ENCODE results near the gene CST5.
"Not testable (repeated sequence)": the region's sequence is repeated elsewhere in the genome, so short reads cannot be mapped to it uniquely, and the experiment has no call there.

Gene CST5, protein sequence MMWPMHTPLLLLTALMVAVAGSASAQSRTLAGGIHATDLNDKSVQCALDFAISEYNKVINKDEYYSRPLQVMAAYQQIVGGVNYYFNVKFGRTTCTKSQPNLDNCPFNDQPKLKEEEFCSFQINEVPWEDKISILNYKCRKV

DNA sequence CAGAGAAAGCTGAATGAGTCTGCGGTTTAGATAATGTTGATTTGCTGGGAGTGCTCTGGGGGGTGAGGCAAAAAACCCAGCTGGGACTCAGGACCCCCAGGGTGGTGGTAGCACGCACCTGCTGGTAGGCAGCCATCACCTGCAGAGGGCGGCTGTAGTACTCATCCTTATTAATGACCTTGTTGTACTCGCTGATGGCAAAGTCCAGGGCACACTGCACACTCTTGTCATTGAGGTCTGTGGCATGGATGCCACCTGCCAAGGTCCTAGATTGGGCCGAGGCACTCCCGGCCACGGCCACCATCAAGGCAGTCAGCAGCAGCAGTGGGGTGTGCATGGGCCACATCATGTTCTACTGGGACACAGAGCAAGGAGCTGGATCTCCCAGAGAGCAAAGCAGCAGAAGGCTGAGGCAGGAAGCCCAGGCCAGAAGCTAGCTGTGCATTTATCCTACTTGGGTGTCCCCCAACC, at the start of gene CST5:
CST5 (minus strand) TSS at position 421 of the 471 bp plus-strand sequence; CDS start at position 349, 72 bp downstream.
- DNase-seq = no peak

DNA sequence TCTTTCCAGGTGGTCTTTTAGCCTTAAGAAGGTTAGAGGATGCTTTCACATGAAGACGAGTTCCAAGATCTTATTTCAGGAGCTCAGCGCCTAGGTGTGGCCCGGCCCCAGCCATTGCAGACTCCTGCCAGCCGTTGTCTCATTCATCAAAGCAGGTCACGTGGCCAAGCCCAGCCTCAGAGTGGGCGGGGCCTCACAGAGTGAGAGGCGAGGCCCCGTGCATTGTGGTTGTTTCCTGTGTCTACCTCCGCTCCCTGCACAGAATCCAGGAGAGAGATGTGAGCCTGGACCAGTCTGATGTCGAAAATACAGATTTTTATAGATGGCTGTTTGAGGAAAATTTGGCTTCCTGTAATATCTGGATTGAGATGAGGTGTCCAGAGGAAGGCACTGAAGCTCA, 49.2 kb upstream of the CST5 start:
- DNase-seq = peak; percentile 40

DNA sequence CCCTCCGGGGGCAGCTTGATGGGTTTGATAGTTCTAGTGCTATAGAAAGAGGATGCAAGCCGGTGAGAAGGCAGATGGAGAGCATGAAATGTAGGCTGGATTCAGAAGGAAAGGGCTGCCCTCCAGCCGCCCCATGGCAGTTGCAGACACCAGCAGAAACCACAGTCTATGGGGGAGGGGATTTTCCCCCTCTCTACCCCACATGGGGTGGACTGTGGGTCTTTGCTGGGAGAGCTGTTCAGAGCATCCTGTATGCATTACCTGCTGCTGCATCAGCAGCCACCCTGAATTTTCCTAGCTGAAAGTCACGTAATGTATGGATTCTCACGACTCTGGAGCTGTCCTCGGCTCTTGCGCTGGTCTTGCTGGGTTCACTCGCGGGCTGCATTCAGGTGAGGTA, 48.8 kb upstream of the CST5 start:
- no peak for DNase-seq

DNA sequence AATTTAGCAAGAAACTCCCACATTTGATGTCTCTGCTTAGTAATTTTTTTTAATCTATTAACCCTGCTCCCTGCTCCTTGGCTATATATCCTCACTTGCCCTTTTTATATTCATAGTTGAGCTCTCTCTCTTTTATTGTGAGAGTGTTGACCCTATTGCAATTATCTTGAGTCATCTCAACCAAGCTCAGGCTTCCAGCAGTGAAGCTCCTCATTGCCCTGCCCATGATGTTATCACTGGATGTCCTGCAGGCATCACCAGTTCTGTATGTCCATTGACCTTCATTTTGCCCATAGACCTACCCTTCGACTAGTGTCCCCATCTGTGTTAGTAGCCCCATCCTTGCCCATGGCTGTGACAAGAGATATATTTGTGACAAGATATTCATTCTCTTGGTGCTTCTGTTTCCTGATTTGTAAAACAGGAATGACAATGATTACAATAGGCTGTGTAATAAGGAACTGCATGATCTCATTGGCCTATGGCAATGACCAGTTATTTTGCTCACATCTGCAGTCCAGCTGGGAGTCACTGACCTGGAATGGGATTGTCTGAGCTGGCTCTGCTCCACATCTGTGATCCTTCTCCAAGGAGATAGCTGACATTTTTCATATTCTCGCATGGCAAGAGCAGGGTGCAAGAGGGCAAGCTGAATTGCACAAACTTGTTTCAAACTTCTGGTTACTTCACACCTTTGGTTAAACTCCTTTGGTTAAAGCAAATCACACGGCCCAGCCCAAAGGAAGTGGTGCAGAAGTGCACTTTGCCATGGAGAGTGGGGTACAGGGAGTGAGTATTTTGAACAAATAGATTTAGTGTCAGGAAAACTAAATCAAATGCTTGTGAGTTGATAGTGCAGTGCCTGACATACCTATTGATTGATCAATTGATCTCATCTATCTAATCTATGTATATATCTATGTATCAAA, 47.7 kb upstream of the CST5 start:
- DNase-seq = peak; percentile 5

DNA sequence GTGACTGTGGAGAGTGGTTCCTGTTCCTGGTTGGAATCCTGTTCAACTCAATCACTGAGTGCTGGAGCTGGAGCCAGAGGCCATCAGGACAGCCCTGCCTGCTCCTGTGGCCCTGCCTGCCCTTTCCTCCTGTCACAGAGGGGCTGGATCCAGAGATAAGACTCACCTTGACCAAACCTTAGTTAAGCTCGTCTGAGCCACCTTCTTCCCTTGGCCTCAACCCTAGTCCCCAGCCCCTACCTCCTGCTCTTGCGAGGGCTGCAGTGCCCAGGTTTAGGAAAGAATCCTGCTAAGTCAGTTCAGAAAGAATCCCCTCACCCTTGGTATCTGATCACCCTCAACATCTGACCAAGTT, 47.0 kb upstream of the CST5 start:
- no peak for DNase-seq

DNA sequence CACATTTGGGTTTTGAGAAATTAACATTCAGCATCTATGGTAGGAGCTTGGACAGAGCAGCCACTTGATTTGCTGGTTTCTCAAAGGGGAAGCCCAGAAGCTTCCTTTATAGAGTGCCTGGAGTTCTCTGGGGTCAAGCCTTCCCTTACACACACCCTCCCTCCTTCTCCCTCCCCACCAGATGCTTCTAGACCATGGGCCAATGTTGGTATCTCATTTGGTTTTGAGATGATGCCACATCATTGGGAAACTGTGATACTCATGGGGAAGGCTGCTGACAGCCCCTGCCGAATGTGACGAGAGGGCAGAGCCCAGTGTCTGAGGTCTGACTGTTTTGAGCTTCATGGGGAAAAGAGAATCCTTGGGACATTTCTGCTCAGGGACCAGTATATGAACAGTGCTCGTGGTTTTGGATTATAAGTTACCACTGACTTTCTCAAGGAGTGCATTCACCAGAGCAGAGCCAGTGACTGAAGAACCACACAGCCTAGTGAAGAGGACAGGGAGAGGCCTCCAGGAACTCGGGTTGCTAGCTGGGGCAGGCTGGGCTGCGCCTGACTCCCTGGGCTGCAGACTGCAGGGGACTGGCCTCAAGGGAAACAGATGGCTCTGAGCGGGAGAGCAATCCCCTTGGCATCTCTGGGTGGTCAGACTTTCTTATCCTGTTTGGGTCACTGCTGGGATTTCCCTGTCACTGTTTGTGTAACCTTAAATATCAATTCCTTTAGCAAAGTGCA, 46.4 kb upstream of the CST5 start:
- DNase-seq = no peak

DNA sequence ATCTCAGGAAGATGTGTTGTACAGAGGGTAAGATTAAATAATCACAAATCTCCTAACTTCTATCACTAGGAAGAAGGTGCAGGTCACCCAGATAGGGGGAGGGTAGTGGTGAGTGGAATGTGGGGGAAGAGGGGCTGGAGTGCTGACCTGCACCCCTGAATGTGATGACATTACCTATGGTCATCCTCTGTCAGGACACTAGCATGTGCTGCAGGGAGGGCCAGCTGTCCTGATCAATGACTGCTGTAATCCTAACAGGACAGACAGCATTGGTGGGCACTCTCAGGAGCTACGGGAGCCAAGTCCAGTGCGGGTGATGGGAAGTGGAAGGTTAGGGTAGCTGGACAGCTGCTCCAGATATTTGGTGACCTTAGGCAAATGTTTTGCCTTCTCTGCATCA, 45.2 kb upstream of the CST5 start:
- DNase-seq = no peak

DNA sequence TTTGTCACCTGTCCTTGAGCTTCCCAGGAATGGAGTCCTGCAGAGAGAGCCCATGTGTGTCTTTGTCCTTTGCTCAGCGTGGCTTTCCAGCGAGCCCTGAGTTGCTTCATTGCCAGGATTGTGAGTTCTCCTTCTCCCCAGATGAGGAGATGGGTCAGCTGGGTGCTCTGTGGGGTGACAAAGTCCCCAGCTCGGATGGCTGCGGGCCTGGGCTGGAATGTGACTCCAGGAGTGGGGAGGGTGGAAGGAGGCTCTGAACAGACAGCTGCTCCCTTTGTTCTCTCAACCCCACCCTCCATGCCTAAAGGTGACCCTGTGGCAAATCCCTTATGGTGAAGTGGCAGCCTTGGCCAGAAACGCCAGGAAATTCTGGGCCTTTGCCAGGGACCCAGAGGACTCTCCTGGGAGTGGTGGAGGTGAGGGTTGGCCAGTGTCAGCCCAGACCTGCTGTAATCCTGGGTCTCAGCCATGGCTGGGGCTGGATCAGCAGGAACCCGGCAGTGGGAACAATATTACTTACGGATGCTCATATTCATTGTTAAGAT, 44.4 kb upstream of the CST5 start:
- DNase-seq = no peak

DNA sequence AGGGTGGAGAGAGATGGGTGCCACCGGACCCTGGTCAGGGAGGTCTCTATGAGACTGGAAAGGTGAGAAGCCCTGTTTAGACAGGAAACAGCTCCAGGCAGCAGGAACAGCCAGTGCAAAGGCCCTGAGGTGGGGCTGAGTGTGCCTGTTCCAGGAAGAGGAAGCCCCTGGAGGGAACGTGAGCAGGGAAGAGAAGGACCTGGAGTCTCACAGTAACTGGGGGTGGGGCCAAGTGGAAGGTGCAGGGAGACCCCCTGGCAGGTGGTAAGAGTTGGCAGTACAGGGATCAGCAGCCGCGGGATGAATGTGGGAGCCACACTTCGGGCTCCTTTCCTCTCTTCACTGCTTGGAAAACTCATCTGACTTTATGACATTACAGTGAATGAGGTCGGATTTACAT, 43.8 kb upstream of the CST5 start:
- DNase-seq = no peak

DNA sequence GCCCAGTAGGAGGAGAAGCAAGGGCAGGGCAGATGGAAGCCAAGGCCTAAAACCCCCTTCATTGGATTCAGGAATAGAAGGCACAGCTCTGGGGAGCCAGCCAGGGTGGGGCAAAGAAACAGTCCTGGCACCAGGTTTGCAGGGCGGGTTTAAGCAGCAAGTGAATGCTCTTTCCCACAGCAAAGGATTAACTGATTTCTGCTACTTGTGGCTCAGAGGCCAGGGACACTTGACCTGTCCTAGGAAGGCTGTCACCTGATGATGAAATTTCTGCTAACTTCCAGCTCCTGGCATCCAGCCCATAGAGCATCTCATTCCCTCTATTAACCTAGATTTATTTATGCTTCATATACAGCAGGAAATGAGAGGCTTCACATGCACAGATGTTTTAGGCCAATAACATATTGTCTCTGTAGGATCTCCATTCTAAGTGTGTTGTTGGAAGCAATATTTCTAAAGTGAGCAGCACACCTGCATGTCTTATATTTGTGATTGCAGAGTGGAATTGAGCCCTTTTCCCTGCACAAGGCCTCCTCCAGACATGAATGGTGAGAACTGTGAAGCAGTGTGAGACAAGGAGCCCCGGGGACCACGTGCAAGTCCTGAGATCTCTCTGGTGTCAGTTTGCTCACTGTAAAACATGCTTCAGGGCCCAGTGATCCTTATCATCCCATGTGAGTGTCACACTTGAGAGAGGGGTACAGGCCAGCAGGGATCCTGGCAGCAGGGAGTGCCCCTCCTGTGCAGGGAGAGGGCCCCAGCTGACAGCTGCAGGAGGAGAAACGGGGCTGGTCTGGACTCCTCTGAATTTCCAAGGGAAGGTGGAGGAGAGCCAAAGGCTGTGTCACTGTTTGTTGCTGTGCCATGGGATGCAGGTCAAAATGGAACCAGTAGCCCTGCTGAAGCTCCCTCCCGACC, 41.1 kb upstream of the CST5 start:
- DNase-seq = no peak

DNA sequence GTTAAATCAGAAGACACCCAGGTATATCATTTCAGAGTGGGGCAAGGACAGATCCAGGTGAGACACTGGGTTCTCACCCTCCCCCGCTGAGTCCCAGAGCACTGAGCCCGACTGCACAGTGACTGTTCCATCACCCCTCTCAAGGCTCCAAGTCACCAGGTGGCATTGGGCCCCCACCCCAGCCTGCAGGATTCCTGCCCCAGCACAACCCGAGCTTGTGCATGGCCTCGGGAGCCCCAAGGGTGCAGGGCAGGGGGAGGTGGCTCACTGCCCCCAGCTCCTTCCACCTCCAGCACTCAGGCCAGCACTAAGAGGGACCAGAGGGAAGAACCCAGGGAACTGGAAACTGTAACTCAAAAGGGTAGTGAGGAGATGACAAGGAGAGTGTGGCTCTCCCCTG, 39.3 kb upstream of the CST5 start:
- DNase-seq = no peak

DNA sequence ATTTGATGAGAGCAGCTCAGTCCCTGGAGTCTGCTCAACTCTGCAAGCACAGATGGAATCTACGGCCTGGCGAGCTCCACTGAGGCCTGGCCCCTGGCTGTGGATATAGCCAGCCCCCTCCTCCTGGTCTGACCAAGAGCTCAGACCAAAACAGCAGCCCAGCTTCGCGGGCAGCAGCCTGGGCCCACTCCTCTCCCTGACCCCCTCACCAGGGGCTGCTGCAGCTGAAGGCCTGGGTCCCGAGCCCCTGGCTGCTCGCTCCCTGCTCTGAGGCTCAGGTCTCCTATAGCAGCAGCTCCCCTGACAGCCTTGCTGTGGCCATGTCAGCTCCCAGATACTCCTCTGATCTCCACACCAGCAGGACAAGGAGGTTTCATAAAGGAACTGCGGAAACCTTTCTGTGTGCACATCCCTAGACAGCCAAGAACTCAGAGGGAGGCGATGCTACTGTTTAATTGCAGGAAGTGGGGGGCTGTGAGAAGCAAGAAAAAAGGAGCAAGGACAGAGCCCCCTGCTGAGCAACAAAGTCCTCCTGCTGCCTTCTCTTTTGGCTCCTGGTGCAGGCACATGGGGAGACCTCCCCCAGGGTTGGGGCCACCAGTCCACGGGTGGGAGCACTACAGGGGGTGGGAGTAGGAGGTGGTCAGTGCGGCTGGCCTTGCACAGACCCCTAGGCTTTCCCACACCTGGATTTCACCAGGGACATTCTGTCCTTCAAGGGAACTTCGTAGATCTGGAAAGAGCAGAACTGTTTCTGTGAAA, 38.7 kb upstream of the CST5 start:
- DNase-seq = no peak

DNA sequence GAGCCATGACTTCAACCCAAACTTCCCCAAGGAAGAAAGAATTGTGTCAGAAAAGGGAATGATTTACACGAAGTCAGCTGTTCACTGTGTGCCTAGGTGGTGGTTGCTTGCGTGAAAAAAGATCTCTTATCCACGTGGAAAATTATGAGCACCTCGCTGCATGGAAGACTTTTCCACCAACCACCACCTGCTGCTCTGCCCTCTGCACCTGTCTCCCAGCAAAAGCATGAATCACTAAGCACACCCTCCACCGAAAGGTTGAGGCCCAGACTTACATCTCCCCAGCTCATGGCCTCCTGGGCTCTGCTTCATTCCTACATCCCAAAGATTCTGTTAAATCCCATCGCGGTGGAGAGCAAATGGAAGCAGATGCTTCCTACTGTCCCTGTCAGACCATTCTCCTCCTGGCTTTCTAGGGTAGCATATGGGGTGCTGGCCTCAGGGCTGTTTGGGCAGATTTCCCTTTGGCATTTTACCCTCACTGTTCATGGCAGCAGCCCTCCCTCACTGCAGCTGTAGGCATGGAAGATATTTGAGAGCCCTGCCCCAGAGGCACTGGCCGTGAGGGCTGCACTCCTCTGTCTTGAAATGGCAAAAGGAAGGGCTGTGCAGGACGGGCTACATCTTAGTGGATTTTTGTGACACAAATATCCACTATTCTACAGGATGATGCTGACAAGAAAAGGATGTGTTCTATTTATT, 37.6 kb upstream of the CST5 start:
- no peak for DNase-seq

DNA sequence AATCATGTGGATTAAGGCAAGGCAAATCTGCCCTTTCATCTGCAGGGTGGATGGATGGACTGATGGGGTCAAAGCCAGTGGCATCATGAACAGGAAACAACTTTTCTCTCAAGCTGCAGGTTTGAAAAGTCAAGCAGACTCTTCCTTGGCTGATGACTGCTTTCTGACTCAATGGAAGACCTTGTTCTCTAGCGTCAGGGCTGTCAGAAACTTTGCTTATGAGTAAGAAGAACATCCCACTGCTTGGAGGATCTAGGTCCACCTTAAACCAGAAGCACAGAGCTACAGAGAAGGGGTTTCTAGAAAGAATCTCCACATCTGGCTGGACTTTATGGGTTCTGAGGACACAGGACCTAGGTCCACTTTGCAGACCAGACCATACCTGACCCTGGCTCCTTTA, 36.3 kb upstream of the CST5 start:
- DNase-seq = no peak

DNA sequence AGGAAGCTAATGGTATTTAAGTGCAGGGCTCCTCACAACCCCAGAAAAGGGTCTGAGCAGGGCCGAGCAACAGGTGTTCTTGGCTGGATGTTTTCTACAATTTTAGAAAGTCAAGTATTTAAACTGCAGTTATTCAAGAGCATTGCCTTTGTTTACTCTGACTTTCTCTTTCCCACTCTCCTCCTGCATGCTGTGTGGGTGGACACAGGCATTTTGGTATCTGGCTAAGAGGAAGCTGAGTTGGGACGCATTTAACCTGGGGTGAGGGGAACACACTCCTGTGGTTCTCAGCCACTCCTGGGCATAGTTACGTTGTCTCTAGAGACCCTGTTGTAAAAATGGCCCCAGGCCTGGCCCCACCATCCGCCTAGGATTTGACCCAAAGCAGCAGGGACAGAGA, 34.9 kb upstream of the CST5 start:
- not testable (repeated sequence) for DNase-seq

DNA sequence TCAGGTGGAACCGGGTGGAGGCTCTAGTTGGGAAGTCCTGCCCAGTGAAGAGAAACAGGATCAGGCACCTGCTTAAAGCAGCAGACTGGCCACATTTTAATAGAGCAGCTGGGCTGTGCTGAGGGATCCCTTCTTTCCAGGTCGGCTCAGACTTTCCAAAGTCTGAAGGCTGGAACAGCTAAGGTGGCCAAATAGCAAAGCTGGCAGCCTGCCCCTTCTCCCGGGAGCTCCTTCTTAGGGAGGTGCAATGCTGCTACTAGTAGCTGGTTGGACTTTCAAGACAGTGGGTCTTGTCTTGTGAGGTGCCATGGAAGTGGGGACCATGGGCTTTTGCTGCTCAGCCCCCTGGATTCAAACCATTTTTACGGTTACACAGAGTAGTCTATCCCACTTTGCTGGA, 30.7 kb upstream of the CST5 start:
- DNase-seq = no peak

DNA sequence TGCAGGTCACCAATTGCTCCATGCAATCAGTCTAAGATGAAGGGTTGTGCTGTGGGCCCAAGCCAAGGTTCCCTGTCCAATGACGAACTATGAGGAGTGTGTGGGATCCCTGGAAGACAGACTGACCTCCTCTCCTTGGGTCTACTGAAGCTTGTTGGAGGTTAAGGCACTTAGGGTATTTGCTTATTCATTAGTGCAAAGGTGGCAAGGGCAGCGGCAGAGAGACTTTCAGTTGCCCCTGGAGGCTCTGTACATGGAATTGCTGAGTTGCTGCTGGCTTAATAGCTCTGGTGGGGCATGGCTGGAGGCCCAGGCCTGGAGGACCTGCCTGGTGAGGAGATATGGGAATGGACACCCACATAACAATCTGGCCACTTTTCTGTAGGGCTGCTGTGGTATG, 29.8 kb upstream of the CST5 start:
- DNase-seq = no peak

DNA sequence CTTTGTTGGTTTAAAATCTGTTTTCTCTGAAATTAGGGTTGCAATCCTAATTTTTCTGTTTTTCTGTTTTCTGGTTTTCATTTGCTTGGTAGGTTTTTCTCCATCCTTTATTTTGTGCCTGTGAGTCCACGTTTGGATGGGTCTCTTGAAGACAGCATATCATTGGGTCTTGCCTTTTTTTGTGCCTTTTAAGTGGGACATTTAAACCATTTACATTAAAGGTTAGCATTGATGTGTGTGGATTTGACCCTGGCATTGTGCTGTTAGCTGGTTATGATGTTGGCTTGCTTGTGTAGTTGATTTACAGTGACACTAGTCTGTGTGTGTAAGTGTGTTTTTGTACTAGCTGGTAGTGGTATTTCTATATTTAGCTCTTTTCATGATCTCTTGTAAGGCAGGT, 28.0 kb upstream of the CST5 start:
- DNase-seq = no peak

DNA sequence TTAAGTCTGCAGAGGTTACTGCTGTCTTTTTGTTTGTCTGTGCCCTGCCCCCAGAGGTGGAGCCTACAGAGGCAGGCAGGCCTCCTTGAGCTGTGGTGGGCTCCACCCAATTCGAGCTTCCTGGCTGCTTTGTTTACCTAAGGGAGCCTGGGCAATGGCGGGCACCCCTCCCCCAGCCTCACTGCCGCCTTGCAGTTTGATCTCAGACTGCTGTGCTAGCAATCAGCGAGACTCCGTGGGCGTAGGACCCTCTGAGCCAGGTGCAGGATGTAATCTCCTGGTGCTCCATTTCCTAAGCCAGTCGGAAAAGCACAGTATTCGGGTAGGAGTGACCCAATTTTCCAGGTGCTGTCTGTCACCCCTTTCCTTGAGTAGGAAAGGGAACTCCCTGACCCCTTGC, 22.8 kb upstream of the CST5 start:
- DNase-seq = peak; percentile 35

DNA sequence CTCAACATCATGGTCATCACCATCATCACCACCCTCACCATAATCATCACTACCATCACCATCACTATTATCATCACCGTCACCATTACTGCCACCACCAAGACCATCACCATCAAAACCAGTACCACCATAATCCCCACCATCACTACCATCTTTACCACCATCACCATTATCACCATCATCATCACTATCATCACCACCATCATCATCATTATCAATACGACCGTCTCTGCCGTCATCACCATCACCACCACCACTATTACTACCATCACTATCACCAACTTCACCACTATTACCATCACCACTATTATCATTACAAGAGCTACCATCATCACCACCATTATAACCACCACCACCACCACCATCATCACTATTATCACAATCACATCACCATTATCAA, 11.3 kb upstream of the CST5 start:
- DNase-seq = not testable (repeated sequence)

DNA sequence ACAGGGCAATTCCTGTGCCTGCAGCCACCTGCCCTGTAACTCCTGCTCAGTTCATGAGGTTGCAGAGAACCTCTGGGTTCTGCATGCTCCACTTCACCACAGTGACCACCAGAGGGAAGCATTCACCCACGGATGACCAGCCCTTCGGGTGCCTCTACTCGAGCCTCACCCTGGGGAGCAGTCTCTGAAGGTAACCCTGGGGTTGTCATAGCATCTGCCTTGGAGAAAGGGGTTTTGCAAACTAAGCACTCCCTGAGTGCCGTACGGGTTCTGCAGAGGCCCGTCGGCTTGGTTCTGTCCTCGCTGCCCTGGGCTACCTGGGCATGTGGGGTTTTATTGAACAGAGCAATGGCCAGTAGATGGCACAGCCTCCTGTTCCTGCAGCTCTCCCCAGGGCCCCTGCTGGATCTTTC, 10.2 kb upstream of the CST5 start:
- peak; percentile 71 for DNase-seq
